Panc1 (cell line): Measurements from ENCODE around the gene C6orf132. TPM values are rescaled to one million over a fixed set of nuclear protein-coding genes. Genes with fewer than 3 reads are reported as not detected.

Experiments
- ATAC-seq: fragments of 200-7000 bp; cut with Tn5 transposase; 2 replicates; pipeline ENCODE4 v1.9.1; 2020; ENCODE audit warnings: mild to moderate bottlenecking, moderate library complexity
- BruUV-seq: library from RNA; stranded (reverse); fragments of 400-500 nt; replicated peaks from 2 replicates; lab custom pipeline; 2021; lab: Mats Ljungman, UMichigan
- CTCF ChIA-PET: fragments of 300-600 bp; sonication (Branson Sonifier 250); formaldehyde crosslinking; loops from one replicate; lab custom pipeline; 2022; ENCODE audit warnings: antibody characterized with exemption; lab: Charles Lee
- POLR2A ChIA-PET: fragments of 300-600 bp; sonication (Branson Sonifier 250); formaldehyde crosslinking; loops from one replicate; lab custom pipeline; 2022; ENCODE audit warnings: antibody characterized with exemption; lab: Charles Lee
- DNase-seq: peaks from one replicate; pipeline ENCODE4 v3.0.0-alpha.2; 2010; ENCODE audit warnings: low read depth, low spot score
- H3K27ac ChIP-seq: 2 replicates; pipeline ENCODE4 v1.5.1; 2011; ENCODE audit warnings: mild to moderate bottlenecking, low read length, inconsistent platforms
- H3K27me3 ChIP-seq: fragments of 200-500 bp; sonication (Bioruptor generic); 2 replicates; pipeline ENCODE4 v1.6.0; 2014; ENCODE audit warnings: low read length, inconsistent platforms; ENCODE audit not compliant: control insufficient read depth, insufficient read depth
- H3K36me3 ChIP-seq: fragments of 200-500 bp; sonication (Bioruptor generic); 2 replicates; pipeline ENCODE4 v1.5.1; 2014; ENCODE audit warnings: inconsistent platforms, mild to moderate bottlenecking, low read length, moderate library complexity; ENCODE audit not compliant: control insufficient read depth, insufficient read depth
- H3K4me1 ChIP-seq: 2 replicates; pipeline ENCODE4 v1.5.1; 2011; ENCODE audit warnings: inconsistent platforms, mild to moderate bottlenecking, low read length, moderate library complexity; ENCODE audit not compliant: control insufficient read depth, insufficient read depth
- H3K4me3 ChIP-seq, 2 experiments: 2 replicates each; pipeline ENCODE4 v1.5.1; 2011 to 2012; ENCODE audit warnings: low read depth in 2 of 2, low read length in 2 of 2, mild to moderate bottlenecking in 2 of 2, inconsistent platforms in 1 of 2, moderate library complexity in 1 of 2
- H3K9me3 ChIP-seq: fragments of 200-500 bp; sonication (Bioruptor generic); 2 replicates; pipeline ENCODE4 v1.5.1; 2014; ENCODE audit warnings: low read depth, mild to moderate bottlenecking, inconsistent platforms, low read length, moderate library complexity; ENCODE audit not compliant: control insufficient read depth, insufficient read depth
- CTCF ChIP-seq: fragments of 450-650 bp; IDR thresholded peaks from 2 replicates; pipeline ENCODE4 v1.5.1; 2017; ENCODE audit warnings: mild to moderate bottlenecking
- POLR2AphosphoS5 ChIP-seq: IDR thresholded peaks from 2 replicates; pipeline ENCODE4 v1.6.1; 2012; ENCODE audit warnings: mild to moderate bottlenecking, low read depth, low read length, moderate library complexity
- SIN3A ChIP-seq: IDR thresholded peaks from 2 replicates; pipeline ENCODE4 v1.6.1; 2012; ENCODE audit warnings: low read depth, mild to moderate bottlenecking, low read length, moderate library complexity, borderline replicate concordance; ENCODE audit not compliant: insufficient read depth
- TCF7L2 ChIP-seq: IDR thresholded peaks from 2 replicates; pipeline ENCODE4 v1.6.1; 2011; ENCODE audit warnings: mild to moderate bottlenecking, low read depth, low read length, inconsistent platforms
- in situ Hi-C: cut with HindIII; loops from 2 replicates; pipeline ENCODE4 v1.10.0; 2016; ENCODE audit warnings: low sequenced_read_pairs, low pct_unique_long_range_greater_than_20kb
- intact Hi-C: fragments of 100-400 bp; cut with micrococcal nuclease; formaldehyde crosslinking; loops from one replicate; pipeline ENCODE4 v1.10.0; 2022; ENCODE audit not compliant: unreplicated experiment
- total RNA-seq: library from RNA; stranded (reverse); gene quantifications from one replicate; pipeline ENCODE4 v1.2.1, GENCODE V29; 2021; ENCODE audit not compliant: unreplicated experiment
- TF ChIP-seq, protein P1 (sequence below), 2 experiments: IDR thresholded peaks; 2 replicates each; pipeline ENCODE4 v1.6.1; 2011 to 2012; ENCODE audit warnings: low read depth in 2 of 2, control low read depth in 1 of 2, low read length in 1 of 2, mild to moderate bottlenecking in 1 of 2, moderate library complexity in 1 of 2; ENCODE audit not compliant: insufficient read depth in 1 of 2

C6orf132 gene
- total RNA-seq, 1 experiment from 2014 or later = 12.9 TPM

DNA sequence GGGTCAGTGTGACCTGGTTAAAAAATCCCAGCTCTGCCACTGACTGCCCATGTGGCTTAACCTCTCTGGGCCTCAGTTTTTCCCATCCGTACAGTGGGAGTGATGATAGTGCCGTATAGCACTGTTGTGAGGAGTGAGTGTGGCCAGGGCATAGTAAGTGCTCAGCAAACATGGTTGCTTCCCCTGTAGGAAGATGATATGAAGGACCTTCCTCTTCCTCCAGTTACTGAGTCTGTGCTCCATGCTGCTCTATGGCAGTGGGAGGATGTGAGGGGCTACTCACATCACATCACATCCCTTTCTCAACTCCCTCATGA lies 13.1 kb downstream of the C6orf132 start:
- no peak overlapping the region for H3K27ac ChIP-seq
- no peaks in the 10 kb centered on the region for H3K27me3 ChIP-seq
- no TSS peak for BruUV-seq
- DNase-seq (no peak), ATAC-seq (no peak)
- ChIA-PET POLR2A (no interaction called here), CTCF (no interaction called here)
- peaks cover 11% of the 10 kb centered on the region for H3K4me1 ChIP-seq
- H3K4me3 ChIP-seq = no peak overlapping the region
- intact Hi-C loops (no loop called here), in situ Hi-C loops (no loop called here)
- TF ChIP-seq POLR2AphosphoS5 (no peak), TCF7L2 (no peak)
- TF ChIP-seq, protein P1, sequence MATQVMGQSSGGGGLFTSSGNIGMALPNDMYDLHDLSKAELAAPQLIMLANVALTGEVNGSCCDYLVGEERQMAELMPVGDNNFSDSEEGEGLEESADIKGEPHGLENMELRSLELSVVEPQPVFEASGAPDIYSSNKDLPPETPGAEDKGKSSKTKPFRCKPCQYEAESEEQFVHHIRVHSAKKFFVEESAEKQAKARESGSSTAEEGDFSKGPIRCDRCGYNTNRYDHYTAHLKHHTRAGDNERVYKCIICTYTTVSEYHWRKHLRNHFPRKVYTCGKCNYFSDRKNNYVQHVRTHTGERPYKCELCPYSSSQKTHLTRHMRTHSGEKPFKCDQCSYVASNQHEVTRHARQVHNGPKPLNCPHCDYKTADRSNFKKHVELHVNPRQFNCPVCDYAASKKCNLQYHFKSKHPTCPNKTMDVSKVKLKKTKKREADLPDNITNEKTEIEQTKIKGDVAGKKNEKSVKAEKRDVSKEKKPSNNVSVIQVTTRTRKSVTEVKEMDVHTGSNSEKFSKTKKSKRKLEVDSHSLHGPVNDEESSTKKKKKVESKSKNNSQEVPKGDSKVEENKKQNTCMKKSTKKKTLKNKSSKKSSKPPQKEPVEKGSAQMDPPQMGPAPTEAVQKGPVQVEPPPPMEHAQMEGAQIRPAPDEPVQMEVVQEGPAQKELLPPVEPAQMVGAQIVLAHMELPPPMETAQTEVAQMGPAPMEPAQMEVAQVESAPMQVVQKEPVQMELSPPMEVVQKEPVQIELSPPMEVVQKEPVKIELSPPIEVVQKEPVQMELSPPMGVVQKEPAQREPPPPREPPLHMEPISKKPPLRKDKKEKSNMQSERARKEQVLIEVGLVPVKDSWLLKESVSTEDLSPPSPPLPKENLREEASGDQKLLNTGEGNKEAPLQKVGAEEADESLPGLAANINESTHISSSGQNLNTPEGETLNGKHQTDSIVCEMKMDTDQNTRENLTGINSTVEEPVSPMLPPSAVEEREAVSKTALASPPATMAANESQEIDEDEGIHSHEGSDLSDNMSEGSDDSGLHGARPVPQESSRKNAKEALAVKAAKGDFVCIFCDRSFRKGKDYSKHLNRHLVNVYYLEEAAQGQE (IDR thresholded peaks at IDR 0.05; ENCODE audit: insufficient read depth in 1 of 2, low read depth in 2 of 2, low read length in 1 of 2) = no peak
- H3K36me3 ChIP-seq = no peaks in the 10 kb centered on the region
- H3K9me3 ChIP-seq = no peaks in the 10 kb centered on the region

DNA sequence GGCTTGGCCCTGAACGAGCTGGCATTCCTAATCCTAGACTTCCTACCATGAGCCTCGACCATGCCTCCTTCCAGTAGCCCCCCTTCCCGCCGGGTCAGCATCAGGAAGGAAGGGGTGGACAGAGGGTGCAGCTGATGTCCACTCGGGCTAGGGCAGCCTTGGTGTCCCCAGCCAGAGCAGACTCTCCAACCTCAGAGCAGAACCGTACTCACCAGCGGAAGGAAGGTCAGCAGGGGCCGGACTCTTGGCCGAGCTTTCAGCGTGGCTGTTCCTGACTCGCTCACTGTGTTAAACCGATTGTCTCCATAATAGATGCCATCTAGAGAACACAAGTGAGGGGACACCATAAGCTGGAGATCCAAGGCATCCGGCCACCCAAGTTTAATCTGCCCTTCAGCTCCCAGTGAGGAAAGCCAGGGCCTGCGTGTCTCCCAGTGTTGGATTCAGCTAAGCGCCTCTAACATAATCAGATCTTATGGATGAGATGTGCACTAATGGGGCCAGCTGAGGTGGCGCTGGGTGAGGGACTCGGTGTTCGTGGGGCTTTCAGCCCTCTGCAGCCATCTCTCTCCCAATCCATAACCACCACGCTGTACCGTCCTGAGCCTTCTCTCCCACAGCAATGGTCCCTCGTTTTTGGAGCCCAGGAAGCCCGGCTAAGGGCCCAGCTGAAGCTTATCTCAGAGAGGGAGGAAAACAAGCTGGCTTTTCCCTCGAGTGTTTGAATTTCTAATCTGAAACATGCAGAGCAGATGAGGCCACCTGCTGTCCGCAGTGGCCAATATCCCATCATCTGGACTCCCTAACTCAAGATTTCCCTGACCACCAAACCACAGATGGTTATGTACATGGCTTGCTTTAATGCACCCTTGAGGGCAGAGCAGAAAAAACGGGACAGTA lies 13.7 kb downstream of the C6orf132 start:
- DNase-seq = no peak
- BruUV-seq = no TSS peak
- POLR2A ChIA-PET = interaction anchor here (0.6 kb wide), 1 partner anchor 96 kb away, joined by 3 read pairs; no protein-coding TSS in a partner anchor

More for the DNA sequence above, 13.7 kb downstream of the C6orf132 start:
- H3K27ac ChIP-seq = no peak overlapping the region
- no peaks in the 10 kb centered on the region for H3K36me3 ChIP-seq
- peaks cover 8% of the 10 kb centered on the region; the same call in 1 of the 2 replicates for H3K4me1 ChIP-seq
- intact Hi-C loops = no loop called here
- TF ChIP-seq CTCF (no peak), TCF7L2 (no peak), SIN3A (no peak), POLR2AphosphoS5 (no peak)
- TF ChIP-seq, protein P1 (IDR thresholded peaks at IDR 0.05; ENCODE audit: insufficient read depth in 1 of 2, low read depth in 2 of 2, low read length in 1 of 2) = no peak
- CTCF ChIA-PET = no interaction called here
- in situ Hi-C loops = no loop called here
- H3K4me3 ChIP-seq = no peak overlapping the region
- H3K9me3 ChIP-seq = no peaks in the 10 kb centered on the region
- ATAC-seq = no peak
- no peaks in the 10 kb centered on the region for H3K27me3 ChIP-seq
